HepG2 (cell line): ENCODE measurements around the gene ESR2.

Experiments
- YY1 ChIP-seq: IDR thresholded peaks from 2 replicates; pipeline ENCODE4 v1.6.1; 2011; ENCODE audit warnings: low read length, low read depth, moderate library complexity, mild to moderate bottlenecking; ENCODE audit not compliant: insufficient read depth, insufficient replicate concordance
- ZFX ChIP-seq: sonication (generic); formaldehyde crosslinking; IDR thresholded peaks from 2 replicates; pipeline ENCODE4 v1.4.0; 2020; ENCODE audit warnings: mild to moderate bottlenecking, low read depth, missing genetic modification reagents, moderate library complexity
- ZNF552 ChIP-seq: sonication (generic); formaldehyde crosslinking; IDR thresholded peaks from 2 replicates; pipeline ENCODE4 v1.9.0; 2022; ENCODE audit warnings: missing genetic modification reagents, mild to moderate bottlenecking, borderline replicate concordance
- ZNF879 ChIP-seq: sonication (generic); formaldehyde crosslinking; IDR thresholded peaks from 2 replicates; pipeline ENCODE4 v1.8.1; 2023; ENCODE audit warnings: missing genetic modification reagents

- TF ChIP-seq ZFX (CRISPR knock-in tag) (no peak), ZNF879 (CRISPR knock-in tag) (no peak), YY1 (no peak), ZNF552 (CRISPR knock-in tag) (no peak)
Measured at GRCh38 chr14:64293976-64294671, at the start of gene ESR2.
